NT2/D1 (cell line): ENCODE measurements around the gene OCLN.
"Not testable (repeated sequence)": the region's sequence is repeated elsewhere in the genome, so short reads cannot be mapped to it uniquely, and the experiment has no call there.

Source experiments
- DNase-seq: peaks from one replicate; pipeline ENCODE4 v3.0.0-alpha.2; 2011; ENCODE audit warnings: low read depth, low spot score
- H3K27me3 ChIP-seq: 2 replicates; pipeline ENCODE4 v1.6.0; 2011; ENCODE audit warnings: mild to moderate bottlenecking; ENCODE audit not compliant: insufficient read length, insufficient read depth
- H3K36me3 ChIP-seq: 2 replicates; pipeline ENCODE4 v1.6.1; 2011; ENCODE audit warnings: mild to moderate bottlenecking, low read length, mixed read lengths; ENCODE audit not compliant: insufficient read depth, insufficient read length
- H3K4me1 ChIP-seq: 2 replicates; pipeline ENCODE4 v1.5.1; 2011; ENCODE audit not compliant: insufficient read depth, insufficient read length
- H3K4me3 ChIP-seq: 2 replicates; pipeline ENCODE4 v1.5.1; 2011; ENCODE audit warnings: low read depth; ENCODE audit not compliant: insufficient read length
- H3K9ac ChIP-seq: 2 replicates; pipeline ENCODE4 v1.6.0; 2011; ENCODE audit warnings: low read depth; ENCODE audit not compliant: insufficient read length
- H3K9me3 ChIP-seq: 2 replicates; pipeline ENCODE4 v1.5.1; 2011; ENCODE audit warnings: mild to moderate bottlenecking, low read length; ENCODE audit not compliant: insufficient read depth
- SUZ12 ChIP-seq: IDR thresholded peaks from 2 replicates; pipeline ENCODE4 v1.6.1; 2011; ENCODE audit not compliant: insufficient read length, insufficient read depth; ENCODE audit errors: extremely low read depth
- YY1 ChIP-seq: IDR thresholded peaks from 2 replicates; pipeline ENCODE4 v1.6.1; 2011; ENCODE audit not compliant: insufficient read length, insufficient read depth
- ZNF274 ChIP-seq: IDR thresholded peaks from 2 replicates; pipeline ENCODE4 v1.6.1; 2011; ENCODE audit warnings: mild to moderate bottlenecking, low read depth, low read length

The OCLN gene

GRCh38 chr5:69454460-69455249 is 37.9 kb upstream of the OCLN start:
- no peaks in the 10 kb centered on the region for H3K36me3 ChIP-seq
- no peaks in the 10 kb centered on the region for H3K9me3 ChIP-seq
- H3K9ac ChIP-seq: no peak overlapping the region
- no peak overlapping the region for H3K4me3 ChIP-seq
- DNase-seq: no peak
- TF ChIP-seq ZNF274 (no peak), YY1 (no peak), SUZ12 (no peak)
- H3K4me1 ChIP-seq: no peaks in the 10 kb centered on the region
- no peaks in the 10 kb centered on the region for H3K27me3 ChIP-seq

- not testable (repeated sequence) for H3K9ac ChIP-seq, DNase-seq, H3K9me3 ChIP-seq, H3K27me3 ChIP-seq, H3K36me3 ChIP-seq, H3K4me3 ChIP-seq, H3K4me1 ChIP-seq
Observed at GRCh38 chr5:69455428-69455988, 37.1 kb upstream of the OCLN start.

GRCh38 chr5:69462170-69462569 is 30.4 kb upstream of the OCLN start:
- Histone ChIP-seq H3K4me3 (no peak overlapping the region), H3K9ac (no peak overlapping the region), H3K9me3 (no peaks in the 10 kb centered on the region), H3K36me3 (no peaks in the 10 kb centered on the region), H3K4me1 (no peaks in the 10 kb centered on the region), H3K27me3 (no peaks in the 10 kb centered on the region)
- no peak for DNase-seq
- TF ChIP-seq SUZ12 (no peak), YY1 (no peak), ZNF274 (no peak)

GRCh38 chr5:69466375-69466774 is 26.2 kb upstream of the OCLN start:
- H3K27me3 ChIP-seq, H3K9ac ChIP-seq, H3K4me3 ChIP-seq, H3K9me3 ChIP-seq, DNase-seq, H3K4me1 ChIP-seq, H3K36me3 ChIP-seq: not testable (repeated sequence)

GRCh38 chr5:69467442-69468225 is 25.0 kb upstream of the OCLN start:
- TF ChIP-seq ZNF274: no peak
- no peak for TF ChIP-seq SUZ12
- TF ChIP-seq YY1: no peak
- H3K27me3 ChIP-seq: no peaks in the 10 kb centered on the region
- H3K4me1 ChIP-seq: no peaks in the 10 kb centered on the region
- no peaks in the 10 kb centered on the region for H3K36me3 ChIP-seq
- H3K9ac ChIP-seq: no peak overlapping the region
- no peaks in the 10 kb centered on the region for H3K9me3 ChIP-seq
- no peak for DNase-seq
- H3K4me3 ChIP-seq: no peak overlapping the region

- no peak for TF ChIP-seq YY1
- no peak for TF ChIP-seq ZNF274
- TF ChIP-seq SUZ12: no peak
- H3K4me3 ChIP-seq: no peak overlapping the region
- DNase-seq: no peak
- no peaks in the 10 kb centered on the region for H3K27me3 ChIP-seq
- H3K9ac ChIP-seq: no peak overlapping the region
- no peaks in the 10 kb centered on the region for H3K9me3 ChIP-seq
- H3K4me1 ChIP-seq: no peaks in the 10 kb centered on the region
- no peaks in the 10 kb centered on the region for H3K36me3 ChIP-seq
Observed at GRCh38 chr5:69468631-69469030, 24.0 kb upstream of the OCLN start.

GRCh38 chr5:69471516-69471915 is 21.1 kb upstream of the OCLN start:
- not testable (repeated sequence) for H3K9ac ChIP-seq, DNase-seq

GRCh38 chr5:69472535-69473143 is 20.0 kb upstream of the OCLN start:
- not testable (repeated sequence) for H3K4me1 ChIP-seq, H3K36me3 ChIP-seq, H3K27me3 ChIP-seq, DNase-seq, H3K4me3 ChIP-seq, H3K9me3 ChIP-seq, H3K9ac ChIP-seq

More at GRCh38 chr5:69471516-69471915, 21.1 kb upstream of the OCLN start:
- H3K9me3 ChIP-seq, H3K4me1 ChIP-seq, H3K36me3 ChIP-seq, H3K27me3 ChIP-seq, H3K4me3 ChIP-seq: not testable (repeated sequence)
